GM03348 (cell line): ENCODE measurements around the gene DACT1.

Experiments used
- DNase-seq: peaks from one replicate; pipeline ENCODE4 v3.0.0; 2012; ENCODE audit warnings: low spot score

Gene DACT1

GRCh38 chr14:58635091-58635830 is 2.5 kb upstream of the DACT1 start:
- DNase-seq = no peak

GRCh38 chr14:58636129-58636528 is 1.6 kb upstream of the DACT1 start:
- DNase-seq = no peak

- DNase-seq = peak; percentile 70
These were observed 747 bp upstream of the DACT1 start for GRCh38 chr14:58637040-58637390.

GRCh38 chr14:58638231-58639197 is 752 bp downstream of the DACT1 start:
- peak; percentile 62 for DNase-seq

GRCh38 chr14:58639198-58639565 is 1.4 kb downstream of the DACT1 start:
- no peak for DNase-seq

- peak; percentile 81 for DNase-seq
These were observed 2.2 kb downstream of the DACT1 start for GRCh38 chr14:58639842-58640484.

- DNase-seq = no peak
These were observed 3.2 kb downstream of the DACT1 start for GRCh38 chr14:58640959-58641358.

GRCh38 chr14:58641509-58641908 is 3.7 kb downstream of the DACT1 start:
- DNase-seq = no peak

GRCh38 chr14:58643366-58643765 is 5.6 kb downstream of the DACT1 start:
- DNase-seq = no peak

- DNase-seq = no peak
These were observed 7.9 kb downstream of the DACT1 start for GRCh38 chr14:58645641-58646040.

- DNase-seq = no peak
These were observed 8.7 kb downstream of the DACT1 start for GRCh38 chr14:58646479-58646878.

GRCh38 chr14:58647777-58648176 is 10.0 kb downstream of the DACT1 start:
- no peak for DNase-seq

- no peak for DNase-seq
These were observed 13.1 kb downstream of the DACT1 start for GRCh38 chr14:58650857-58651256.

GRCh38 chr14:58656671-58657411 is 19.1 kb downstream of the DACT1 start:
- DNase-seq = no peak

- no peak for DNase-seq
These were observed 21.3 kb downstream of the DACT1 start for GRCh38 chr14:58659061-58659460.

GRCh38 chr14:58659846-58660245 is 22.1 kb downstream of the DACT1 start:
- no peak for DNase-seq

- no peak for DNase-seq
These were observed 22.6 kb downstream of the DACT1 start for GRCh38 chr14:58660407-58660806.

GRCh38 chr14:58662018-58662417 is 24.3 kb downstream of the DACT1 start:
- no peak for DNase-seq

GRCh38 chr14:58662759-58663158 is 25.0 kb downstream of the DACT1 start:
- no peak for DNase-seq

- DNase-seq = peak; percentile 64
These were observed 25.8 kb downstream of the DACT1 start for GRCh38 chr14:58663494-58664111.

- DNase-seq = no peak
These were observed 28.2 kb downstream of the DACT1 start for GRCh38 chr14:58665773-58666500.
